Rectal smooth muscle tissue (tissue), 1 donor: ENCODE measurements around the gene MACROD2.

Source experiments
- H3K27ac ChIP-seq: one replicate; pipeline ENCODE4 v1.7.0; 2013; ENCODE audit warnings: low read depth, low read length, inconsistent platforms
- H3K27me3 ChIP-seq: one replicate; pipeline ENCODE4 v1.7.0; 2013; ENCODE audit warnings: low read length; ENCODE audit not compliant: control insufficient read depth, insufficient read depth
- H3K36me3 ChIP-seq: one replicate; pipeline ENCODE4 v1.7.0; 2013; ENCODE audit warnings: low read length; ENCODE audit not compliant: control insufficient read depth, insufficient read depth
- H3K4me1 ChIP-seq: one replicate; pipeline ENCODE4 v1.7.0; 2013; ENCODE audit warnings: low read length; ENCODE audit not compliant: control insufficient read depth, insufficient read depth
- H3K4me3 ChIP-seq: one replicate; pipeline ENCODE4 v1.7.0; 2013; ENCODE audit warnings: low read length
- H3K9ac ChIP-seq: one replicate; pipeline ENCODE4 v1.7.0; 2013; ENCODE audit warnings: low read length

MACROD2 gene

GRCh38 chr20:15317546-15318232, 1322.4 kb downstream of the MACROD2 start:
- Histone ChIP-seq H3K4me1 (no peaks in the 10 kb centered on the region), H3K4me3 (no peak overlapping the region), H3K27ac (no peak overlapping the region), H3K27me3 (no peaks in the 10 kb centered on the region), H3K9ac (no peak overlapping the region), H3K36me3 (no peaks in the 10 kb centered on the region)

GRCh38 chr20:15318682-15319081, 1323.4 kb downstream of the MACROD2 start:
- Histone ChIP-seq H3K27ac (no peak overlapping the region), H3K27me3 (no peaks in the 10 kb centered on the region), H3K9ac (no peak overlapping the region), H3K4me3 (no peak overlapping the region), H3K36me3 (no peaks in the 10 kb centered on the region), H3K4me1 (no peaks in the 10 kb centered on the region)

GRCh38 chr20:15319439-15319838, 1324.1 kb downstream of the MACROD2 start:
- H3K4me1 ChIP-seq: no peaks in the 10 kb centered on the region
- no peak overlapping the region for H3K4me3 ChIP-seq
- H3K9ac ChIP-seq: no peak overlapping the region
- no peak overlapping the region for H3K27ac ChIP-seq
- H3K36me3 ChIP-seq: no peaks in the 10 kb centered on the region
- H3K27me3 ChIP-seq: no peaks in the 10 kb centered on the region

DNA sequence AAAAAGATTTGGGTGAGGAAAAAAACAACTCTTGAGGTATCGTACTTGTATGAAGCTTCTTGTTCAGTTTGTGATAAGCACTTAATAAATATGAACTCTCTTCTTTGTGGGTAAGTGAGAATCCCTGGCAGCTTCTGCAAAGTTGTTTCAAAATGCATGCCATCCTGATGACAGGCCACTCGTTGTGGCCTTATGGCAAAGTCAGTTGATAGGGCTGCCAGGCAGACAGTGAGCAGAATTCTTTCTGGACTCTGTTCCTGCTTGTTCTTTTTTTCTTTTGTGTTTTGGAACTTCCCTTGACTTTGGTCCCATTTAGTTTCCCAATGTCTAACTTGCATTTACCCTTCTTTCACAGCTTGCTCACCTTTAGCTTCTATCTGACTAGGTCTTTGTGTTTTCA, 1325.6 kb downstream of the MACROD2 start:
- H3K9ac ChIP-seq: no peak overlapping the region
- H3K4me1 ChIP-seq: no peaks in the 10 kb centered on the region
- no peaks in the 10 kb centered on the region for H3K36me3 ChIP-seq
- no peak overlapping the region for H3K4me3 ChIP-seq
- no peak overlapping the region for H3K27ac ChIP-seq
- no peaks in the 10 kb centered on the region for H3K27me3 ChIP-seq

DNA sequence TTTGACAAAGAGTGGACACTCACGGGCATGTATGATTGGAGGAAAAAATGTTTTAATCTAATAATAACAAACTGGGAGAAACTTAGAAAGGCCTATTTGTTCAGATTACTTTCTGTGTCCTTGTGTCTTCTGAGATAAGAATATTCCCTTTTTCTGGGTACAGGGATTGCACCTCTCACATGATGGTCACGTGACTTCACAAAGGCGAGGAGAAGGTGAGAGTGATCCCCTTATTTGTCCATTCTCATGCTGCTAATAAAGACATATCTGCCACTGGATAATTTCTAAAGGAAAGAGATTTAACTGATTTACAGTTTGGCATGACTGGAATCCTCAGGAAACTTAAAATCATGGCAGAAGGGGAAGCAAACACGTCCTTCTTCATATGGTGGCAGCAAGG, 1331.8 kb downstream of the MACROD2 start:
- no peak overlapping the region for H3K27ac ChIP-seq
- H3K36me3 ChIP-seq: no peaks in the 10 kb centered on the region
- no peak overlapping the region for H3K4me3 ChIP-seq
- H3K27me3 ChIP-seq: no peaks in the 10 kb centered on the region
- no peak overlapping the region for H3K9ac ChIP-seq
- no peaks in the 10 kb centered on the region for H3K4me1 ChIP-seq

GRCh38 chr20:15328084-15328483, 1332.8 kb downstream of the MACROD2 start:
- no peaks in the 10 kb centered on the region for H3K36me3 ChIP-seq
- H3K4me3 ChIP-seq: no peak overlapping the region
- no peak overlapping the region for H3K9ac ChIP-seq
- no peaks in the 10 kb centered on the region for H3K27me3 ChIP-seq
- no peak overlapping the region for H3K27ac ChIP-seq
- H3K4me1 ChIP-seq: no peaks in the 10 kb centered on the region

- H3K4me1 ChIP-seq: no peaks in the 10 kb centered on the region
- no peak overlapping the region for H3K4me3 ChIP-seq
- H3K9ac ChIP-seq: no peak overlapping the region
- no peaks in the 10 kb centered on the region for H3K36me3 ChIP-seq
- H3K27ac ChIP-seq: no peak overlapping the region
- no peaks in the 10 kb centered on the region for H3K27me3 ChIP-seq
These were observed 1337.4 kb downstream of the MACROD2 start for GRCh38 chr20:15332711-15333160.

DNA sequence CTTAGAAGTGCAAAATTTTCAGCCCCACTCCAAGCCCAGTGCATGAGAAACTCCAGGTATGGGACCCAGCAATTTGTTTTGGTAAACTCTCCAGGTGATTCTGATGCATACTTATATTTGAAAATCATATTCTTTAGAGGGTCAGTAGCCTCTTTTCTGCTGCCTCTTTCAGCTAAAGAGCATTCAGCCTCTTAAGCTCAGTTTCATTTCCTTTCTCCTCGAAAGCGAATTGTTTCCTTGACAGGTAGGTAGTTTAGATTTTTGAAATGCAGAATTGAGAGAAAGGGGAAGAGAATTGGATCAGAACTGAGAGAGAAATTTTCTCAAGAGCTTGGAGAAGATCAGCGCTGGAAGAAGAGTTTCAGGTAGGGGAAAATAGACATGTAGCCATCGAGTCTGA, 1337.9 kb downstream of the MACROD2 start:
- no peak overlapping the region for H3K4me3 ChIP-seq
- H3K27me3 ChIP-seq: no peaks in the 10 kb centered on the region
- H3K4me1 ChIP-seq: no peaks in the 10 kb centered on the region
- no peaks in the 10 kb centered on the region for H3K36me3 ChIP-seq
- H3K27ac ChIP-seq: no peak overlapping the region
- H3K9ac ChIP-seq: no peak overlapping the region

- Histone ChIP-seq H3K4me1 (no peaks in the 10 kb centered on the region), H3K4me3 (no peak overlapping the region), H3K27me3 (no peaks in the 10 kb centered on the region), H3K9ac (no peak overlapping the region), H3K36me3 (no peaks in the 10 kb centered on the region), H3K27ac (no peak overlapping the region)
These were observed 1340.7 kb downstream of the MACROD2 start for GRCh38 chr20:15336011-15336410.

GRCh38 chr20:15336536-15336935, 1341.2 kb downstream of the MACROD2 start:
- Histone ChIP-seq H3K36me3 (no peaks in the 10 kb centered on the region), H3K4me3 (no peak overlapping the region), H3K27ac (no peak overlapping the region), H3K27me3 (no peaks in the 10 kb centered on the region), H3K9ac (no peak overlapping the region), H3K4me1 (no peaks in the 10 kb centered on the region)

DNA sequence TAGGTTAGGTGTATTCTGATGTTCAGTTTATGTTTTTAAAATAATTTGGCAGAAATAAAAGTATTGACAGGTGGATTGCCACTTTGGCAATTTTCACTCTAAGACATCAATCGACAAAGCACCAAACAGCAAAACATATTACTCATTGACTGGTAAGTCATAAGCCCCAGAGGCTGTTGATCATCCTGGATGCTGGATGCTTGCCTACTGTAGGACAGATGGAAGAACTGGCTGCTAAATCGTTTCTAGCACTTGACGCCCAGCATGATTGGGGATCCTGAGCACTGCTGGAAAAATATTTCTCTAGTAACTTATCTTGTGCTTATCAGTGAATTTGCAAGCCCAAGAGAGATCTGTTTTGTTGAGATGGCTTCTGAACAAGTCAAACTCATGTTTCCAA, 1343.9 kb downstream of the MACROD2 start:
- Histone ChIP-seq H3K4me1 (no peaks in the 10 kb centered on the region), H3K36me3 (no peaks in the 10 kb centered on the region), H3K27ac (no peak overlapping the region), H3K4me3 (no peak overlapping the region), H3K9ac (no peak overlapping the region), H3K27me3 (no peaks in the 10 kb centered on the region)

GRCh38 chr20:15342991-15343523, 1347.7 kb downstream of the MACROD2 start:
- Histone ChIP-seq H3K4me1 (no peaks in the 10 kb centered on the region), H3K36me3 (no peaks in the 10 kb centered on the region), H3K4me3 (no peak overlapping the region), H3K27me3 (no peaks in the 10 kb centered on the region), H3K27ac (no peak overlapping the region), H3K9ac (no peak overlapping the region)

DNA sequence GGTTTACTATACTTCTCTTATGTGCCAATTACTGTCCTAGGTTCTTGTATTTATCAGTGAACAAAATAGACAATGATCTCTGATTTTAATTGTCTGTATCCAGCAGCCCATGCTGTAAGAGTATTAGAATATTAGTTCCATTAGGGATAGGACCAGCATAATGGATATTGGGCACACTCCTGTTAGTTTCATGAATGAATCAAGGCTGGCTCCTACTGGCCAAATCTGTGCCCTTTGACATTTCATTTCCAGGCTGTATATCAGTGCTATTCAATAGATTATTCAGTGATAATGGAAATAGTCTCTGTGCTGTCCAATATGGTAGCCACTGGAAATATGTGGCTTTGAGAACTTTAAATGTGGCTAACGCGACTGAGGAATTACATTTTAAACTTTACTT, 1350.0 kb downstream of the MACROD2 start:
- Histone ChIP-seq H3K27ac (no peak overlapping the region), H3K4me3 (no peak overlapping the region), H3K27me3 (no peaks in the 10 kb centered on the region), H3K36me3 (no peaks in the 10 kb centered on the region), H3K9ac (no peak overlapping the region), H3K4me1 (no peaks in the 10 kb centered on the region)
